Cardiac fibroblast (primary cell): ENCODE results near the gene BOD1L2.
A peak's percentile ranks its signal among the peaks of the same experiment; 100 is the strongest.

ENCODE experiments used
- DNase-seq, 2 donors: peaks; one replicate each; pipeline versions ENCODE4 v3.0.0 to v3.0.0-alpha.2; 2010; ENCODE audit warnings: low read depth in 2 of 2
- H3K4me3 ChIP-seq, 2 donors: replicated peaks in 1 of 2; 1 replicate in 1 of 2; 2 replicates in 1 of 2; pipeline ENCODE4 v1.5.1; 2011; ENCODE audit warnings: low read depth in 2 of 2, low read length in 2 of 2, mild to moderate bottlenecking in 2 of 2, moderate library complexity in 1 of 2
- CTCF ChIP-seq: IDR thresholded peaks from one replicate; pipeline ENCODE4 v1.5.1; 2011; ENCODE audit warnings: low read depth, mild to moderate bottlenecking, low read length, inconsistent platforms

BOD1L2 gene

GRCh38 chr18:57146956-57147636, at the start of gene BOD1L2:
Gene BOD1L2, plus strand, starts transcription at chr18:57147087. Its CDS starts 226 bp downstream, at chr18:57147313.
- DNase-seq: no peak
- TF ChIP-seq CTCF: no peak
- no peak within 1 kb of the TSS for H3K4me3 ChIP-seq

GRCh38 chr18:57107140-57107832, 39.6 kb upstream of the BOD1L2 start:
- DNase-seq: peak; percentile 26 to 49
- no peak overlapping the region for H3K4me3 ChIP-seq
- TF ChIP-seq CTCF: no peak

DNA sequence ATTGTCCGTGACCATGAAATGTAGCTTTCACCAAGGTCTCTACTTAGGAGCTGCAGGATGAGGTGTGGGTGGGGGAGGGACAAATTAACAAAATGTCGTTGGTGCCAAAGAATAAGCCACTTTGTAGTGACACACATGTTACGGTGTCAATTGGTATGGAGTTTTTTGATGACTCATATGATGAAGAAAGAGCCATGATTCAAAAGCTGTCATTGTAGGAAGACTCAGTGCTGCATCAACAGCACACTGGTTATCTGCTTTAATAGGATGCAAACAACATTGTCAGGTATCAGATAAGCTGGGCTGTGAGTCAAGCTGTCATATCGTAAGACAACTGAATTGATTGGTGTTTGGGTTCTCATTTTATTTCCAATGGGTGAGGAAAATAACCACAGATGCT, 36.6 kb upstream of the BOD1L2 start:
- DNase-seq: no peak
- no peak overlapping the region for H3K4me3 ChIP-seq
- no peak for TF ChIP-seq CTCF

GRCh38 chr18:57113799-57114420, 33.0 kb upstream of the BOD1L2 start:
- H3K4me3 ChIP-seq: no peak overlapping the region
- DNase-seq: no peak
- TF ChIP-seq CTCF: no peak

DNA sequence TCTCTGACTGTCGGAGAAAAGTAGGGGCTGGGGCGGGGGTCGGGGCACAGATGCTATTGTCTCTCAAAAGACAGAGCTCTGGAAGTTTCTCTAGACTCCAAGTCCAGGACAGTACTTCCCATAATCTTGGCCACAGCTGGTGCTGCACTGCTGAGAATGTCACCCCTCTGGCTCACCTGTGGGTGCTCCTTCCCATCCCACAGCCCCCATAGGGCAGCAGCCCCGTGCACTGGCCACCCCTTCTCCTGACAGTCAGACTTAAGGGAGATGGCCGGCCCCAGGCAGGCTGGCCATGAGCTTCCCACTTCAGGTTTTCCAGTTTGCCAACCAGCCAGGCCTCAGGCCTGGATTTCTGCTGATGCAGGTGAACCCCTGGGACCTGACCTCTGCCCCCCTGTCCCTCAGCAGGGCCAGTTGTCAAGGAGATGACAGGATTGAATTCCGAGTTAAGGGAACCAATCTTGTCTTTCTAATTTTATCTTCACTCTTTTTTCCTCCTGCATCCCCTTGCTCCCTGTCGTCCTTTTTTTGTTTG, 30.2 kb upstream of the BOD1L2 start:
- no peak for DNase-seq
- TF ChIP-seq CTCF: no peak
- H3K4me3 ChIP-seq: no peak overlapping the region

- H3K4me3 ChIP-seq: no peak overlapping the region
- no peak for TF ChIP-seq CTCF
- no peak for DNase-seq
Observed at GRCh38 chr18:57121542-57122112, 25.3 kb upstream of the BOD1L2 start.
